GM23248 (cell line): Measurements from ENCODE around the gene CCDC141. TPM values are rescaled to one million over a fixed set of nuclear protein-coding genes. Genes with fewer than 3 reads are reported as not detected.

Source experiments
- DNase-seq: peaks from one replicate; pipeline ENCODE4 v3.0.0-alpha.2; 2015
- H2AFZ ChIP-seq: fragments of 200-600 bp; sonication (generic); 2 replicates; pipeline ENCODE4 v1.6.1; 2016; ENCODE audit warnings: antibody characterized with exemption
- H3F3A ChIP-seq: fragments of 200-600 bp; sonication (generic); 2 replicates; pipeline ENCODE4 v1.6.1; 2016; ENCODE audit warnings: mild to moderate bottlenecking, antibody characterized with exemption, mixed run types; ENCODE audit not compliant: insufficient read depth
- H3K27ac ChIP-seq: fragments of 200-600 bp; sonication (generic); 2 replicates; pipeline ENCODE4 v1.5.1; 2016; ENCODE audit warnings: mild to moderate bottlenecking
- H3K27me3 ChIP-seq: fragments of 200-600 bp; sonication (generic); replicated peaks from 2 replicates; pipeline ENCODE4 v1.6.1; 2016; ENCODE audit warnings: mild to moderate bottlenecking; ENCODE audit not compliant: insufficient read depth
- H3K36me3 ChIP-seq: fragments of 200-600 bp; sonication (generic); 2 replicates; pipeline ENCODE4 v1.6.1; 2016; ENCODE audit warnings: low read depth, mild to moderate bottlenecking
- H3K4me1 ChIP-seq: fragments of 200-600 bp; sonication (generic); 2 replicates; pipeline ENCODE4 v1.6.1; 2016; ENCODE audit warnings: mild to moderate bottlenecking; ENCODE audit not compliant: insufficient read depth
- H3K4me2 ChIP-seq: fragments of 200-600 bp; sonication (generic); one replicate; pipeline ENCODE4 v1.6.1; 2016; ENCODE audit warnings: mild to moderate bottlenecking; ENCODE audit not compliant: unreplicated experiment
- H3K4me3 ChIP-seq: fragments of 200-600 bp; sonication (generic); 2 replicates; pipeline ENCODE4 v1.5.1; 2016; ENCODE audit warnings: mild to moderate bottlenecking
- H3K79me2 ChIP-seq: fragments of 200-600 bp; sonication (generic); 2 replicates; pipeline ENCODE4 v1.6.1; 2016; ENCODE audit warnings: mild to moderate bottlenecking; ENCODE audit not compliant: insufficient read depth
- H3K9ac ChIP-seq: fragments of 200-600 bp; sonication (generic); 2 replicates; pipeline ENCODE4 v1.6.1; 2016; ENCODE audit warnings: mild to moderate bottlenecking
- H3K9me2 ChIP-seq: fragments of 200-600 bp; sonication (generic); 2 replicates; pipeline ENCODE4 v1.6.1; 2016; ENCODE audit warnings: mixed run types, mild to moderate bottlenecking, moderate library complexity; ENCODE audit not compliant: insufficient read depth
- H3K9me3 ChIP-seq: fragments of 200-600 bp; sonication (generic); one replicate; pipeline ENCODE4 v1.6.1; 2017; ENCODE audit warnings: low read depth
- H4K20me1 ChIP-seq: fragments of 200-600 bp; sonication (generic); 2 replicates; pipeline ENCODE4 v1.6.0; 2016; ENCODE audit not compliant: insufficient read depth
- EZH2 ChIP-seq: fragments of 200-600 bp; sonication (generic); IDR thresholded peaks from 2 replicates; pipeline ENCODE4 v1.6.1; 2018; ENCODE audit warnings: antibody characterized with exemption, mild to moderate bottlenecking; ENCODE audit not compliant: insufficient read depth, poor library complexity, severe bottlenecking
- EZH2phosphoT487 ChIP-seq: fragments of 200-600 bp; sonication (generic); IDR thresholded peaks from 2 replicates; pipeline ENCODE4 v1.6.1; 2018; ENCODE audit warnings: antibody characterized with exemption, moderate library complexity, mild to moderate bottlenecking, low read depth; ENCODE audit not compliant: insufficient read depth
- WGBS, 2 experiments: methylation state at CpG; one replicate each; pipeline ENCODE4 v1.1.6; 2015 to 2017; ENCODE audit warnings: low lambda C conversion rate in 2 of 2, low coverage in 1 of 2; ENCODE audit errors: missing lambda C conversion rate in 2 of 2; 5-methylcytosine and 5-hydroxymethylcytosine counted together
- in situ Hi-C: fragments of 300-500 bp; cut with MboI; formaldehyde crosslinking; loops from 2 replicates; pipeline ENCODE4 v1.15.0; 2020
- polyA plus RNA-seq: library from polyadenylated mRNA; unstranded; fragments of >200 nt; fragmentation: Nextera tagmentation; extraction: Ambion mirVana; gene quantifications from 2 replicates; pipeline ENCODE4 v1.2.1, GENCODE V29; 2016
- total RNA-seq: library from RNA; depleted of rRNA; stranded (reverse); fragments of >200 nt; shearing (Covaris generic); gene quantifications from 2 replicates; pipeline ENCODE4 v1.2.3, GENCODE V29; 2014

CCDC141 gene
- total and polyA plus RNA-seq, 2 experiments from 2014 or later, result not detected

- no peak for DNase-seq
- H3K4me1 ChIP-seq, result no peaks in the 10 kb centered on the region
- no peak overlapping the region for H2AFZ ChIP-seq
- no peaks in the 10 kb centered on the region for H3K9me2 ChIP-seq
- WGBS, 2 experiments, result 82 to 83% methylated on average over 2 of the region's 2 CpGs
- H3K4me3 ChIP-seq, result no peak overlapping the region
- peaks cover 6% of the 10 kb centered on the region; the same call in 1 of the 2 replicates for H3K27me3 ChIP-seq
- TF ChIP-seq EZH2 (no peak), EZH2phosphoT487 (no peak)
- no peaks in the 10 kb centered on the region for H4K20me1 ChIP-seq
- no peaks in the 10 kb centered on the region for H3K79me2 ChIP-seq
- H3K9ac ChIP-seq, result no peak overlapping the region
- in situ Hi-C loops, result loop anchor here (10.0 kb wide), 1 partner anchor 116 kb away; no protein-coding TSS in a partner anchor
- no peaks in the 10 kb centered on the region for H3K36me3 ChIP-seq
- no peak overlapping the region for H3K27ac ChIP-seq
- H3F3A ChIP-seq, result no peaks in the 10 kb centered on the region
- H3K4me2 ChIP-seq, result no peak overlapping the region
- H3K9me3 ChIP-seq, result no peaks in the 10 kb centered on the region
Observed at GRCh38 chr2:178911039-178911438, 138.9 kb downstream of the CCDC141 start.

GRCh38 chr2:178910005-178910404, 139.9 kb downstream of the CCDC141 start:
- H4K20me1 ChIP-seq, result no peaks in the 10 kb centered on the region
- DNase-seq, result no peak
- no peaks in the 10 kb centered on the region for H3K79me2 ChIP-seq
- peaks cover 6% of the 10 kb centered on the region; the same call in 1 of the 2 replicates for H3K27me3 ChIP-seq
- H3F3A ChIP-seq, result no peaks in the 10 kb centered on the region
- H3K36me3 ChIP-seq, result no peaks in the 10 kb centered on the region
- no peak overlapping the region for H3K4me3 ChIP-seq
- no peaks in the 10 kb centered on the region for H3K9me3 ChIP-seq
- no peak overlapping the region for H3K4me2 ChIP-seq
- H3K9ac ChIP-seq, result no peak overlapping the region
- H3K9me2 ChIP-seq, result no peaks in the 10 kb centered on the region
- no peaks in the 10 kb centered on the region for H3K4me1 ChIP-seq
- no peak for TF ChIP-seq EZH2phosphoT487
- no peak for TF ChIP-seq EZH2
- H3K27ac ChIP-seq, result no peak overlapping the region
- 88 to 92% methylated on average over 5 of the region's 5 CpGs for WGBS, 2 experiments
- in situ Hi-C loops, result loop anchor here (10.0 kb wide), 1 partner anchor 115 kb away; no protein-coding TSS in a partner anchor
- no peak overlapping the region for H2AFZ ChIP-seq

GRCh38 chr2:178909507-178909906, 140.4 kb downstream of the CCDC141 start:
- H4K20me1 ChIP-seq, result no peaks in the 10 kb centered on the region
- H3K27me3 ChIP-seq, result peaks cover 6% of the 10 kb centered on the region; the same call in 1 of the 2 replicates
- no peaks in the 10 kb centered on the region for H3K79me2 ChIP-seq
- no peak overlapping the region for H3K27ac ChIP-seq
- in situ Hi-C loops, result no loop called here
- no peak overlapping the region for H3K4me2 ChIP-seq
- H2AFZ ChIP-seq, result no peak overlapping the region
- no peaks in the 10 kb centered on the region for H3K4me1 ChIP-seq
- H3K9ac ChIP-seq, result no peak overlapping the region
- H3K36me3 ChIP-seq, result no peaks in the 10 kb centered on the region
- TF ChIP-seq EZH2, result no peak
- no peak for TF ChIP-seq EZH2phosphoT487
- H3K9me2 ChIP-seq, result no peaks in the 10 kb centered on the region
- no peaks in the 10 kb centered on the region for H3F3A ChIP-seq
- H3K9me3 ChIP-seq, result no peaks in the 10 kb centered on the region
- no peak overlapping the region for H3K4me3 ChIP-seq
- no peak for DNase-seq
- 96 to 97% methylated on average over 2 of the region's 2 CpGs for WGBS, 2 experiments

DNA sequence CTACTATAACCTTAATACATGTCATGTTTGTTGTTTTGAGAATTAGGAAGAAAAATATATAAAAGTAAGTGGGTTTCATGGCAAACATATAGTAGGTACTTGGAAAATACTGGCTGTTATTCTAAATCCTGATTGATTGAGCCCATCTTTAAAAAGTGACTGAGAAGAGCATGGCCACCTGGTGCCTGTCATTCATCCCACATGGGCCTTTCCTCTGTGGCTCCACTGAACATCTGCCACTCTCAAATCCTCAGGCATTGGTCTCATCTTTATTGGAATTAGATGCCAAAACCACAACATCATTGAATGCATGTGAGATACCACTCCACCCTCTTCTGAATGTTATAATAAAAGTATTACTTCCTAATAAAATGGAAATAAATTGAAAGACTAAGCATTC, 141.1 kb downstream of the CCDC141 start:
- no peak overlapping the region for H3K4me2 ChIP-seq
- TF ChIP-seq EZH2, result no peak

DNA sequence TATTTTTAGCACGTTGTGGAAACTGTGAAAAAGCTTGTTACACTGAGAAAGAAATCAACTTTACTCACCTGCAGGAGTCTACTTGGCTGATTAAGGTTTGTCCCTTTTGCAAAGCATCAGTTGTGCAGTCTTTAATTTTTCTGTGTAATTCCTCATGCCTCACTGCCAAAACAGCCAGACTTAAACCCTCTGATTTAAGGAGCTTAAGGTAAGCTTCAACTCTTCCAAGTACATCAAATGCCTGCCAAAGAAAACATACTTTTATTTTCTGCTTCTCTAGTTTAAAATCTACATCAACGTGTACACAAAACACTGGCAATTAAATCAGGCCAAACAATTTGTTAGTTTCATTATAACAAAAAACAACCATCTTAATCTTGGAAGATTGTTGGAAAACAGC, 144.7 kb downstream of the CCDC141 start:
- in situ Hi-C loops, result no loop called here
- H3K36me3 ChIP-seq, result no peaks in the 10 kb centered on the region

More for the DNA sequence above, 141.1 kb downstream of the CCDC141 start:
- in situ Hi-C loops, result no loop called here
- Histone ChIP-seq H3K4me1 (no peaks in the 10 kb centered on the region), H3K36me3 (no peaks in the 10 kb centered on the region), H4K20me1 (no peaks in the 10 kb centered on the region), H3K4me3 (no peak overlapping the region), H3K9ac (no peak overlapping the region), H3K27ac (no peak overlapping the region), H3F3A (no peaks in the 10 kb centered on the region), H3K9me2 (no peaks in the 10 kb centered on the region), H3K79me2 (no peaks in the 10 kb centered on the region), H3K9me3 (no peaks in the 10 kb centered on the region), H2AFZ (no peak overlapping the region), H3K27me3 (peaks cover 6% of the 10 kb centered on the region; the same call in 1 of the 2 replicates)
- DNase-seq, result no peak

More for the DNA sequence above, 144.7 kb downstream of the CCDC141 start:
- no peak for DNase-seq
- Histone ChIP-seq H3K27me3 (peaks cover 6% of the 10 kb centered on the region; the same call in 1 of the 2 replicates), H3K79me2 (no peaks in the 10 kb centered on the region), H3F3A (no peaks in the 10 kb centered on the region), H3K27ac (no peak overlapping the region), H3K4me3 (no peak overlapping the region), H4K20me1 (no peaks in the 10 kb centered on the region), H3K9ac (no peak overlapping the region), H3K9me2 (no peaks in the 10 kb centered on the region), H3K4me1 (no peaks in the 10 kb centered on the region), H3K9me3 (no peaks in the 10 kb centered on the region), H2AFZ (no peak overlapping the region), H3K4me2 (no peak overlapping the region)
- 68 to 69% methylated on average over 2 of the region's 2 CpGs for WGBS, 2 experiments
- TF ChIP-seq EZH2phosphoT487 (no peak), EZH2 (no peak)
